Coronary artery (tissue), 2 donors: ENCODE data around the gene PIP4K2C.
"Not testable (repeated sequence)": the region's sequence is repeated elsewhere in the genome, so short reads cannot be mapped to it uniquely, and the experiment has no call there.

Experiments used
- DNase-seq: peaks from one replicate; pipeline ENCODE4 v3.0.0-alpha.2; 2017; ENCODE audit warnings: low spot score
- H3K27ac ChIP-seq, 2 donors: fragments of 200-600 bp; sonication (generic); one replicate each; pipeline ENCODE4 v1.5.1; 2016 to 2019
- H3K4me3 ChIP-seq: fragments of 200-600 bp; sonication (generic); 2 replicates; pipeline ENCODE4 v1.5.1; 2016; ENCODE audit warnings: mild to moderate bottlenecking, moderate library complexity
- TF ChIP-seq, protein P1 (sequence below): fragments of 200-600 bp; sonication (generic); IDR thresholded peaks from one replicate; pipeline ENCODE4 v1.5.1; 2019; ENCODE audit warnings: antibody characterized with exemption

Gene PIP4K2C

GRCh38 chr12:57586832-57587429, 4.1 kb upstream of the PIP4K2C start:
- Histone ChIP-seq H3K4me3 (no peak overlapping the region), H3K27ac (no peak overlapping the region)
- TF ChIP-seq, protein P1, sequence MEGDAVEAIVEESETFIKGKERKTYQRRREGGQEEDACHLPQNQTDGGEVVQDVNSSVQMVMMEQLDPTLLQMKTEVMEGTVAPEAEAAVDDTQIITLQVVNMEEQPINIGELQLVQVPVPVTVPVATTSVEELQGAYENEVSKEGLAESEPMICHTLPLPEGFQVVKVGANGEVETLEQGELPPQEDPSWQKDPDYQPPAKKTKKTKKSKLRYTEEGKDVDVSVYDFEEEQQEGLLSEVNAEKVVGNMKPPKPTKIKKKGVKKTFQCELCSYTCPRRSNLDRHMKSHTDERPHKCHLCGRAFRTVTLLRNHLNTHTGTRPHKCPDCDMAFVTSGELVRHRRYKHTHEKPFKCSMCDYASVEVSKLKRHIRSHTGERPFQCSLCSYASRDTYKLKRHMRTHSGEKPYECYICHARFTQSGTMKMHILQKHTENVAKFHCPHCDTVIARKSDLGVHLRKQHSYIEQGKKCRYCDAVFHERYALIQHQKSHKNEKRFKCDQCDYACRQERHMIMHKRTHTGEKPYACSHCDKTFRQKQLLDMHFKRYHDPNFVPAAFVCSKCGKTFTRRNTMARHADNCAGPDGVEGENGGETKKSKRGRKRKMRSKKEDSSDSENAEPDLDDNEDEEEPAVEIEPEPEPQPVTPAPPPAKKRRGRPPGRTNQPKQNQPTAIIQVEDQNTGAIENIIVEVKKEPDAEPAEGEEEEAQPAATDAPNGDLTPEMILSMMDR: no peak
- no peak for DNase-seq

GRCh38 chr12:57588951-57589610, 1.9 kb upstream of the PIP4K2C start:
- H3K4me3 ChIP-seq, H3K27ac ChIP-seq, DNase-seq: not testable (repeated sequence)

DNA sequence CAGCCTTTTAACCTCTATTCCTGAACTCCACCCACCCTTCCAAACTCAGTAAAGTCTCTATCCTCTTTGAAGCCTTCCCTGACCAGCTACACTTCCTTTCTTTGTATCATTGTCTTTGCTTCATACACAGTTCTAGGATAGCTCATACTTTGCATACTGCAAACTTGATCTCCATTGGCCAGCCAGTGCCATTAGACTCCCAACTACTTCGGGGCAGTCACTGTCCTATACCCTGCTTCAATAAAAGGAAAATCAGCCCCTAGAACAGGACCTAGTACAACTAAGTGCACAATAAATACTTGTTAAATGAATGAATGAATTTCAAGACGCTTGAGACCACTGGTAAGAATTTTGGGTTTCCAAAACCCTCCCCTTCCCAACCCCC, 521 bp upstream of the PIP4K2C start:
- peak overlapping the region; percentile 77 for H3K27ac ChIP-seq
- H3K4me3 ChIP-seq: peak overlapping the region; percentile 74
- TF ChIP-seq, protein P1: no peak
- DNase-seq: no peak

GRCh38 chr12:57591782-57592325, 862 bp downstream of the PIP4K2C start:
- Histone ChIP-seq H3K27ac (peak overlapping the region in 1 of 2 donors; percentile 77), H3K4me3 (peak overlapping the region; percentile 74)
- no peak for DNase-seq
- TF ChIP-seq, protein P1: no peak

DNA sequence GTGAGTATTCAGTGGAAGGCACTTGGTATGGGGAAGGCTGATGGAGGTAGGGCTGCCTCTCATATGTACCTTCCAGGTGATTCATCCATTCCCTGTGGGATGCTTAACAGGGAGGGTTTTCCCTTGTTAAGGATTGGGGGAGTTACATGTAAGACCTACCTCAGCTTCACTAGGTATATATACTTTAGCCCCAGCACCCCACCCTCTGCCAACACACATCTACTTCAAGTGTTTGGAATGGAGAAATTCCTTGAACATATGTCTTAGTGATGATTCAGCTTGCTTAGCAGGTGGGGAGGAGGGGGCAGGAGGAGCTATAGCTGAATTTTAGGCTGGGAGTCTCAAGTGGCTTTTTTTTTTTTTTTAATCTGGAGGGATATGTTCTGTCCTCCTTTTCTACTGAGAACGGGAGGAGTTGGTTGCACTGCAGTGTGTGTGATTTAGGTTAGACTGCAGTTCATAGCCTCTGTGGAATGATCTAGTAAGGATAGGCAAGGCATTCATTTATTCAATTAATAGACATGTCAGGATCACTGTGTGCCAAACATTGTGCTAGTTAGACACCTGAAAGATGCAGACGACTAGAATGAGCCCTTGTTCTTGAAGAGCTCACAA, 1.7 kb downstream of the PIP4K2C start:
- TF ChIP-seq, protein P1: no peak
- Histone ChIP-seq H3K27ac (no peak overlapping the region), H3K4me3 (peak overlapping the region; percentile 74)
- DNase-seq: no peak

DNA sequence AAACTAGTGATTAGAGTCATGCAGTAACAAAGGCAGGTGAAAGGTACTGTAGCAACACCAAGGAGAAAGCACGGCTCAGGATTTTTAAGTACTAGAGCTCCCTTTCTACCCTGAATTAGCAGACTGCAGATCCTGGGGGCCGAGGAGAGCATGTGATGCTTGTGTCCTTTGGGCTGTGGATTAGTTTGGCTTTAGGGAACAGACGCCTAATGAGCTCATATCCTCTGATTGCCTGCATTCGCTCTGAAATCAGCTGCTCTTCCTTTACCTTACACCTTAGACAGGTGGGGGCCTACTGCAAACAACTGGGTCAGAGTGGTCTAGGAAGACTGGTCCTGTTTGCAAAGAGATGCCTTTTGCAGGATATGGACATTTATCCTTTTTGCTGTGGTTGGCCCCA, 2.2 kb downstream of the PIP4K2C start:
- no peak for DNase-seq
- H3K4me3 ChIP-seq: no peak overlapping the region
- TF ChIP-seq, protein P1: no peak
- H3K27ac ChIP-seq: no peak overlapping the region

DNA sequence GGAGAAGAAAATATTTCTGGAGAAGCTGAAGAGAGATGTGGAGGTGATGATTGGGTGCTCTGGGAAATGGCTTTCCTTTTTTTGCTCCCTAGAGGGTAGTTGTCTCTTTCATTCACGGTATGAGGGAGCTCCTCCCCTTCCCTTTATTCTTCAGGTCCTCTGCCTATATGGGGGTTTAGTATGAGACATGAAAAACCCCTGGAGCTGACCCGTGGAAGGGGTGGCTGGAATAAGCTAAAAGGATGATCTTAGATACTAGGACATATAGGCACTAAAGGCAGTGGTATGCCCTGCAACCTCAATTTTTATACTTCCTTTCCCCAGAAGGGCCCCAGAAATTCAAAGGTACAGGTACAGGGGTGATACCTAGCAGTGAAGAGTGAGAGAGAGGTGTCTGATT, 9.4 kb downstream of the PIP4K2C start:
- Histone ChIP-seq H3K4me3 (no peak overlapping the region), H3K27ac (no peak overlapping the region)
- DNase-seq: no peak
- TF ChIP-seq, protein P1: no peak
